HepG2 (cell line): Measurements from ENCODE around the gene STPG4. TPM values are rescaled to one million over a fixed set of nuclear protein-coding genes. Genes with fewer than 3 reads are reported as not detected.

Experiments used
- AFF4 ChIP-seq: sonication (generic); formaldehyde crosslinking; IDR thresholded peaks from 2 replicates; pipeline ENCODE4 v1.4.0; 2020; ENCODE audit warnings: missing genetic modification reagents
- CENPBD1 ChIP-seq: sonication (generic); formaldehyde crosslinking; IDR thresholded peaks from 2 replicates; pipeline ENCODE4 v1.8.0; 2022; ENCODE audit warnings: missing genetic modification reagents, low read depth, mild to moderate bottlenecking, borderline replicate concordance
- DZIP1 ChIP-seq: sonication (generic); formaldehyde crosslinking; IDR thresholded peaks from 2 replicates; pipeline ENCODE4 v1.5.0; 2020; ENCODE audit warnings: mild to moderate bottlenecking, missing genetic modification reagents
- ERF ChIP-seq: IDR thresholded peaks from 2 replicates; pipeline ENCODE4 v1.6.1; 2018; ENCODE audit warnings: missing biosample characterization, missing genetic modification reagents
- JUND ChIP-seq: sonication (generic); formaldehyde crosslinking; IDR thresholded peaks from 2 replicates; pipeline ENCODE4 v1.8.0; 2022; ENCODE audit warnings: mild to moderate bottlenecking, missing genetic modification reagents
- KLF13 ChIP-seq: sonication (generic); formaldehyde crosslinking; IDR thresholded peaks from 2 replicates; pipeline ENCODE4 v1.4.0; 2020; ENCODE audit warnings: mild to moderate bottlenecking, missing genetic modification reagents
- LRRFIP1 ChIP-seq: sonication (generic); formaldehyde crosslinking; conservative IDR thresholded peaks from 2 replicates; pipeline ENCODE4 v1.4.0; 2020; ENCODE audit warnings: missing genetic modification reagents
- MLX ChIP-seq: IDR thresholded peaks from 2 replicates; pipeline ENCODE4 v1.6.1; 2016
- RFX3 ChIP-seq: IDR thresholded peaks from 2 replicates; pipeline ENCODE4 v1.6.1; 2016; ENCODE audit warnings: missing biosample characterization, missing genetic modification reagents
- SMARCC2 ChIP-seq: fragments of 450-650 bp; IDR thresholded peaks from 2 replicates; pipeline ENCODE4 v1.6.1; 2017; ENCODE audit warnings: antibody characterized with exemption, mild to moderate bottlenecking
- SRSF1 ChIP-seq: fragments of 200-400 bp; formaldehyde crosslinking; optimal IDR thresholded peaks from 2 replicates; pipeline ENCODE3; 2017; ENCODE audit warnings: mild to moderate bottlenecking, low read depth, low read length, moderate library complexity
- TMF1 ChIP-seq: sonication (generic); formaldehyde crosslinking; IDR thresholded peaks from 2 replicates; pipeline ENCODE4 v1.8.1; 2022; ENCODE audit warnings: low read depth, missing genetic modification reagents
- ZEB1 ChIP-seq: IDR thresholded peaks from 2 replicates; pipeline ENCODE4 v1.6.1; 2012; ENCODE audit warnings: mild to moderate bottlenecking, low read depth, inconsistent platforms; ENCODE audit not compliant: insufficient replicate concordance
- ZNF530 ChIP-seq: sonication (generic); formaldehyde crosslinking; IDR thresholded peaks from 2 replicates; pipeline ENCODE4 v1.5.0; 2020; ENCODE audit warnings: low read depth, mild to moderate bottlenecking, missing genetic modification reagents
- ZNF672 ChIP-seq: sonication (generic); formaldehyde crosslinking; IDR thresholded peaks from 2 replicates; pipeline ENCODE4 v1.8.1; 2022; ENCODE audit warnings: missing genetic modification reagents
- ZNF777 ChIP-seq: sonication (generic); formaldehyde crosslinking; IDR thresholded peaks from 2 replicates; pipeline ENCODE4 v1.4.0; 2020; ENCODE audit warnings: missing genetic modification reagents
- polyA plus RNA-seq, 8 experiments: library from polyadenylated mRNA; depleted of rRNA in 3 of 8; stranded (reverse) in 7 of 8; unstranded in 1 of 8; fragments of >200 nt; fragmentation: Illumina TruSeq in 4 of 8; extraction: Trizol in 4 of 8; gene quantifications; 2 replicates each; pipeline versions ENCODE4 v1.2.1 to v1.2.3, GENCODE V29; 2011 to 2016; ENCODE audit warnings: low read depth in 4 of 8, missing spikeins in 1 of 8, mixed read lengths in 1 of 8; ENCODE audit not compliant: insufficient read depth in 1 of 8
- total RNA-seq, 5 experiments: library from RNA; depleted of rRNA; stranded (reverse); fragments of >200 nt; fragmentation: Illumina TruSeq; extraction: Trizol; gene quantifications; 2 replicates each; pipeline ENCODE4 v1.2.3, GENCODE V29; 2016; ENCODE audit warnings: low read depth in 1 of 5

Gene STPG4
- total and polyA plus RNA-seq, 2 of the 13 experiments (the other 11 are each of a cell fraction or from before 2014, with no cell fraction given) = 0.11 to 0.15 TPM

GRCh38 chr2:47067788-47068407 is 87.2 kb downstream of the STPG4 start (continued):
- no peak for TF ChIP-seq LRRFIP1 (CRISPR knock-in tag)
- TF ChIP-seq MLX (CRISPR knock-in tag) = 0 out of 2 replicates have a peak, but pooled peaks have one; percentile 35
- no peak for TF ChIP-seq CENPBD1 (CRISPR knock-in tag)
- no peak for TF ChIP-seq SMARCC2
- no peak for TF ChIP-seq TMF1
- no peak for TF ChIP-seq AFF4 (CRISPR knock-in tag)
- no peak for TF ChIP-seq ZEB1
- no peak for TF ChIP-seq SRSF1
- TF ChIP-seq ZNF530 (CRISPR knock-in tag) = no peak
- TF ChIP-seq ERF = 0 out of 2 replicates have a peak, but pooled peaks have one; percentile 43
- no peak for TF ChIP-seq JUND (CRISPR knock-in tag)
- no peak for TF ChIP-seq KLF13 (CRISPR knock-in tag)
- no peak for TF ChIP-seq DZIP1 (CRISPR knock-in tag)
- TF ChIP-seq ZNF777 (CRISPR knock-in tag) = no peak
- TF ChIP-seq ZNF672 (CRISPR knock-in tag) = no peak
- TF ChIP-seq RFX3 (CRISPR knock-in tag) = no peak
